HepG2 (cell line): ENCODE results near the gene SACS. TPM values are rescaled to one million over a fixed set of nuclear protein-coding genes. Genes with fewer than 3 reads are reported as not detected.
A peak's percentile ranks its signal among the peaks of the same experiment; 100 is the strongest.

Source experiments
- ATAC-seq: fragments of 200-7000 bp; cut with Tn5 transposase; 3 replicates; pipeline ENCODE4 v1.9.1; 2020; ENCODE audit warnings: mild to moderate bottlenecking, moderate library complexity
- BruUV-seq: library from RNA; stranded (reverse); fragments of 400-500 nt; replicated peaks from 2 replicates; lab custom pipeline; 2021; lab: Mats Ljungman, UMichigan
- CTCF ChIA-PET: fragments of 300-600 bp; formaldehyde crosslinking; extraction: SDS; loops from one replicate; lab custom pipeline; 2021; ENCODE audit warnings: low total read pairs, inconsistent platforms, low intra/inter-chr PET ratio; lab: Yijun Ruan, JAX
- POLR2A ChIA-PET: fragments of 350-600 bp; sonication (Branson Sonifier 250); formaldehyde crosslinking; loops from one replicate; lab custom pipeline; 2020; ENCODE audit warnings: antibody characterized with exemption, inconsistent platforms; lab: Yijun Ruan, JAX
- DNase-seq: peaks from one replicate; pipeline ENCODE4 v3.0.0-alpha.2; 2015; ENCODE audit warnings: low spot score
- FAIRE-seq: peaks from 3 replicates; lab custom pipeline; 2011; peaks lifted over from hg19 to GRCh38; lab: Jason Lieb, UNC
- H2AFZ ChIP-seq: one replicate; pipeline ENCODE4 v1.6.1; 2011; ENCODE audit warnings: low read length, inconsistent platforms
- H3K27ac ChIP-seq: fragments of 300-600 bp; 3 replicates; pipeline ENCODE4 v1.8.0; 2011; ENCODE audit warnings: mixed run types, mild to moderate bottlenecking, mixed read lengths, low read length, inconsistent platforms; ENCODE audit not compliant: insufficient read depth; ENCODE audit errors: extremely low read length
- H3K27me3 ChIP-seq, 2 experiments: fragments of 200-600 bp in 1 of 2; 2 replicates in 1 of 2; 3 replicates in 1 of 2; pipeline versions ENCODE4 v1.6.0 to v1.8.0; 2011; ENCODE audit warnings: low read length in 2 of 2, mild to moderate bottlenecking in 2 of 2, moderate library complexity in 2 of 2, inconsistent platforms in 1 of 2; ENCODE audit not compliant: insufficient read depth in 2 of 2, control insufficient read depth in 1 of 2
- H3K36me3 ChIP-seq, 2 experiments: fragments of 200-600 bp in 1 of 2; replicated peaks in 1 of 2; 2 replicates in 1 of 2; 3 replicates in 1 of 2; pipeline versions ENCODE4 v1.5.1 to v1.8.0; 2011; ENCODE audit warnings: low read length in 2 of 2, inconsistent platforms in 1 of 2; ENCODE audit not compliant: insufficient read depth in 2 of 2, control insufficient read depth in 1 of 2
- H3K4me1 ChIP-seq: 2 replicates; pipeline ENCODE4 v1.5.1; 2012; ENCODE audit warnings: low read length, inconsistent platforms; ENCODE audit not compliant: insufficient read depth
- H3K4me2 ChIP-seq: 2 replicates; pipeline ENCODE4 v1.6.0; 2011; ENCODE audit warnings: low read depth, low read length, inconsistent platforms
- H3K4me3 ChIP-seq, 3 experiments: fragments of 200-600 bp in 1 of 3; sonication (generic), shearing (Covaris generic) in 1 of 3; replicated peaks in 1 of 3; 2 replicates each; pipeline ENCODE4 v1.5.1; 2011 to 2016; ENCODE audit warnings: low read length in 3 of 3, inconsistent platforms in 2 of 3, low read depth in 2 of 3, mild to moderate bottlenecking in 2 of 3, control low read depth in 1 of 3, mixed read lengths in 1 of 3; ENCODE audit not compliant: insufficient read depth in 1 of 3
- H3K79me2 ChIP-seq: one replicate; pipeline ENCODE4 v1.6.1; 2011; ENCODE audit warnings: low read length, inconsistent platforms; ENCODE audit not compliant: insufficient read depth
- H3K9ac ChIP-seq: 2 replicates; pipeline ENCODE4 v1.6.0; 2011; ENCODE audit warnings: mild to moderate bottlenecking, low read depth, low read length, inconsistent platforms; ENCODE audit not compliant: insufficient read depth
- H3K9me3 ChIP-seq: 2 replicates; pipeline ENCODE4 v1.5.1; 2012; ENCODE audit warnings: mild to moderate bottlenecking, low read length
- H4K20me1 ChIP-seq: 2 replicates; pipeline ENCODE4 v1.6.0; 2011; ENCODE audit warnings: inconsistent platforms, mild to moderate bottlenecking, low read length, moderate library complexity; ENCODE audit not compliant: insufficient read depth
- CENPBD1 ChIP-seq: sonication (generic); formaldehyde crosslinking; IDR thresholded peaks from 2 replicates; pipeline ENCODE4 v1.8.0; 2022; ENCODE audit warnings: missing genetic modification reagents, low read depth, mild to moderate bottlenecking, borderline replicate concordance
- CHD4 ChIP-seq: fragments of 200-600 bp; sonication (generic); IDR thresholded peaks from 2 replicates; pipeline ENCODE4 v1.7.0; 2017; ENCODE audit warnings: mild to moderate bottlenecking, low read length, borderline replicate concordance
- FOXC1 ChIP-seq: sonication (generic); formaldehyde crosslinking; IDR thresholded peaks from 2 replicates; pipeline ENCODE4 v1.8.0; 2022; ENCODE audit warnings: mild to moderate bottlenecking, missing genetic modification reagents, borderline replicate concordance
- RFX3 ChIP-seq: IDR thresholded peaks from 2 replicates; pipeline ENCODE4 v1.6.1; 2016; ENCODE audit warnings: missing biosample characterization, missing genetic modification reagents
- ZFP90 ChIP-seq: sonication (generic); formaldehyde crosslinking; IDR thresholded peaks from 2 replicates; pipeline ENCODE4 v1.8.0; 2022; ENCODE audit warnings: missing genetic modification reagents, mild to moderate bottlenecking, inconsistent platforms, borderline replicate concordance
- ZNF230 ChIP-seq: sonication (generic); formaldehyde crosslinking; IDR thresholded peaks from 2 replicates; pipeline ENCODE4 v1.4.0; 2020; ENCODE audit warnings: mild to moderate bottlenecking, missing genetic modification reagents
- ZNF329 ChIP-seq: sonication (generic); formaldehyde crosslinking; IDR thresholded peaks from 2 replicates; pipeline ENCODE4 v1.9.0; 2021; ENCODE audit warnings: low read depth, mild to moderate bottlenecking, missing genetic modification reagents
- ZNF790 ChIP-seq: sonication (generic); formaldehyde crosslinking; IDR thresholded peaks from 2 replicates; pipeline ENCODE4 v1.8.0; 2022; ENCODE audit warnings: missing genetic modification reagents, mild to moderate bottlenecking, borderline replicate concordance
- WGBS: methylation state at CpG from one replicate; pipeline ENCODE4 v1.1.6; 2017; ENCODE audit warnings: low lambda C conversion rate; 5-methylcytosine and 5-hydroxymethylcytosine counted together
- in situ Hi-C: cut with HindIII; loops from 2 replicates; pipeline ENCODE4 v1.10.0; 2017; ENCODE audit warnings: low pct_unique_long_range_greater_than_20kb; ENCODE audit not compliant: extremely low pct_ligation_motif_present
- intact Hi-C: fragments of 100-400 bp; cut with micrococcal nuclease; formaldehyde crosslinking; loops from one replicate; pipeline ENCODE4 v1.10.0; 2022; ENCODE audit not compliant: unreplicated experiment
- polyA plus RNA-seq, 8 experiments: library from polyadenylated mRNA; depleted of rRNA in 3 of 8; stranded (reverse) in 7 of 8; unstranded in 1 of 8; fragments of >200 nt; fragmentation: Illumina TruSeq in 4 of 8; extraction: Trizol in 4 of 8; gene quantifications; 2 replicates each; pipeline versions ENCODE4 v1.2.1 to v1.2.3, GENCODE V29; 2011 to 2016; ENCODE audit warnings: low read depth in 4 of 8, missing spikeins in 1 of 8, mixed read lengths in 1 of 8; ENCODE audit not compliant: insufficient read depth in 1 of 8
- total RNA-seq, 5 experiments: library from RNA; depleted of rRNA; stranded (reverse); fragments of >200 nt; fragmentation: Illumina TruSeq; extraction: Trizol; gene quantifications; 2 replicates each; pipeline ENCODE4 v1.2.3, GENCODE V29; 2016; ENCODE audit warnings: low read depth in 1 of 5
- TF ChIP-seq, protein P1 (sequence below): IDR thresholded peaks from 2 replicates; pipeline ENCODE4 v1.6.1; 2016; ENCODE audit warnings: missing genetic modification reagents, missing compliant biosample characterization
- TF ChIP-seq, protein P2 (sequence below): sonication (generic); formaldehyde crosslinking; IDR thresholded peaks from 2 replicates; pipeline ENCODE4 v1.8.1; 2022; ENCODE audit warnings: mild to moderate bottlenecking, missing genetic modification reagents
- TF ChIP-seq, protein P3 (sequence below): IDR thresholded peaks from 2 replicates; pipeline ENCODE4 v1.6.1; 2016; ENCODE audit warnings: low read depth, missing genetic modification reagents, missing compliant biosample characterization

SACS gene
- total and polyA plus RNA-seq, 2 of the 13 experiments (the other 11 are each of a cell fraction or from before 2014, with no cell fraction given): 4.0 to 15.7 TPM

- no peaks in the 10 kb centered on the region for H3K36me3 ChIP-seq
- ChIA-PET POLR2A (no interaction called here), CTCF (no interaction called here)
- H3K9me3 ChIP-seq: no peaks in the 10 kb centered on the region
- no peak overlapping the region for H3K9ac ChIP-seq
- peak; percentile 5 for DNase-seq
- no peaks in the 10 kb centered on the region for H3K4me1 ChIP-seq
- 46% methylated on average over 7 of the region's 7 CpGs for WGBS
- TF ChIP-seq ZNF230 (no peak), ZFP90 (CRISPR knock-in tag) (no peak), ZNF790 (CRISPR knock-in tag) (no peak), FOXC1 (CRISPR knock-in tag) (no peak), RFX3 (CRISPR knock-in tag) (no peak), ZNF329 (CRISPR knock-in tag) (no peak), CENPBD1 (CRISPR knock-in tag) (no peak), CHD4 (no peak)
- TF ChIP-seq, protein P1, sequence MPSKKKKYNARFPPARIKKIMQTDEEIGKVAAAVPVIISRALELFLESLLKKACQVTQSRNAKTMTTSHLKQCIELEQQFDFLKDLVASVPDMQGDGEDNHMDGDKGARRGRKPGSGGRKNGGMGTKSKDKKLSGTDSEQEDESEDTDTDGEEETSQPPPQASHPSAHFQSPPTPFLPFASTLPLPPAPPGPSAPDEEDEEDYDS (CRISPR knock-in tag): no peak
- TF ChIP-seq, protein P2, sequence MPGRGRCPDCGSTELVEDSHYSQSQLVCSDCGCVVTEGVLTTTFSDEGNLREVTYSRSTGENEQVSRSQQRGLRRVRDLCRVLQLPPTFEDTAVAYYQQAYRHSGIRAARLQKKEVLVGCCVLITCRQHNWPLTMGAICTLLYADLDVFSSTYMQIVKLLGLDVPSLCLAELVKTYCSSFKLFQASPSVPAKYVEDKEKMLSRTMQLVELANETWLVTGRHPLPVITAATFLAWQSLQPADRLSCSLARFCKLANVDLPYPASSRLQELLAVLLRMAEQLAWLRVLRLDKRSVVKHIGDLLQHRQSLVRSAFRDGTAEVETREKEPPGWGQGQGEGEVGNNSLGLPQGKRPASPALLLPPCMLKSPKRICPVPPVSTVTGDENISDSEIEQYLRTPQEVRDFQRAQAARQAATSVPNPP (CRISPR knock-in tag): no peak
- TF ChIP-seq, protein P3, sequence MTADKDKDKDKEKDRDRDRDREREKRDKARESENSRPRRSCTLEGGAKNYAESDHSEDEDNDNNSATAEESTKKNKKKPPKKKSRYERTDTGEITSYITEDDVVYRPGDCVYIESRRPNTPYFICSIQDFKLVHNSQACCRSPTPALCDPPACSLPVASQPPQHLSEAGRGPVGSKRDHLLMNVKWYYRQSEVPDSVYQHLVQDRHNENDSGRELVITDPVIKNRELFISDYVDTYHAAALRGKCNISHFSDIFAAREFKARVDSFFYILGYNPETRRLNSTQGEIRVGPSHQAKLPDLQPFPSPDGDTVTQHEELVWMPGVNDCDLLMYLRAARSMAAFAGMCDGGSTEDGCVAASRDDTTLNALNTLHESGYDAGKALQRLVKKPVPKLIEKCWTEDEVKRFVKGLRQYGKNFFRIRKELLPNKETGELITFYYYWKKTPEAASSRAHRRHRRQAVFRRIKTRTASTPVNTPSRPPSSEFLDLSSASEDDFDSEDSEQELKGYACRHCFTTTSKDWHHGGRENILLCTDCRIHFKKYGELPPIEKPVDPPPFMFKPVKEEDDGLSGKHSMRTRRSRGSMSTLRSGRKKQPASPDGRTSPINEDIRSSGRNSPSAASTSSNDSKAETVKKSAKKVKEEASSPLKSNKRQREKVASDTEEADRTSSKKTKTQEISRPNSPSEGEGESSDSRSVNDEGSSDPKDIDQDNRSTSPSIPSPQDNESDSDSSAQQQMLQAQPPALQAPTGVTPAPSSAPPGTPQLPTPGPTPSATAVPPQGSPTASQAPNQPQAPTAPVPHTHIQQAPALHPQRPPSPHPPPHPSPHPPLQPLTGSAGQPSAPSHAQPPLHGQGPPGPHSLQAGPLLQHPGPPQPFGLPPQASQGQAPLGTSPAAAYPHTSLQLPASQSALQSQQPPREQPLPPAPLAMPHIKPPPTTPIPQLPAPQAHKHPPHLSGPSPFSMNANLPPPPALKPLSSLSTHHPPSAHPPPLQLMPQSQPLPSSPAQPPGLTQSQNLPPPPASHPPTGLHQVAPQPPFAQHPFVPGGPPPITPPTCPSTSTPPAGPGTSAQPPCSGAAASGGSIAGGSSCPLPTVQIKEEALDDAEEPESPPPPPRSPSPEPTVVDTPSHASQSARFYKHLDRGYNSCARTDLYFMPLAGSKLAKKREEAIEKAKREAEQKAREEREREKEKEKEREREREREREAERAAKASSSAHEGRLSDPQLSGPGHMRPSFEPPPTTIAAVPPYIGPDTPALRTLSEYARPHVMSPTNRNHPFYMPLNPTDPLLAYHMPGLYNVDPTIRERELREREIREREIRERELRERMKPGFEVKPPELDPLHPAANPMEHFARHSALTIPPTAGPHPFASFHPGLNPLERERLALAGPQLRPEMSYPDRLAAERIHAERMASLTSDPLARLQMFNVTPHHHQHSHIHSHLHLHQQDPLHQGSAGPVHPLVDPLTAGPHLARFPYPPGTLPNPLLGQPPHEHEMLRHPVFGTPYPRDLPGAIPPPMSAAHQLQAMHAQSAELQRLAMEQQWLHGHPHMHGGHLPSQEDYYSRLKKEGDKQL (CRISPR knock-in tag): no peak
- no peak for ATAC-seq
- no peak overlapping the region for H3K27ac ChIP-seq
- no peaks in the 10 kb centered on the region for H4K20me1 ChIP-seq
- no peak overlapping the region for H3K4me2 ChIP-seq
- in situ Hi-C loops (no loop called here), intact Hi-C loops (no loop called here)
- BruUV-seq: no TSS peak
- peaks cover 0 to 4% of the 10 kb centered on the region in 2 experiments; a peak in 2 of 5 replicates for H3K27me3 ChIP-seq
- no peak overlapping the region for H3K4me3 ChIP-seq
- FAIRE-seq: no peak
- no peaks in the 10 kb centered on the region for H3K79me2 ChIP-seq
- H2AFZ ChIP-seq: no peak overlapping the region
Observed at GRCh38 chr13:23427342-23427843, 6.1 kb downstream of the SACS start.
